HAP-1 (cell line): ENCODE results near the gene CUL4A.
"Not testable (repeated sequence)": the region's sequence is repeated elsewhere in the genome, so short reads cannot be mapped to it uniquely, and the experiment has no call there.

Experiments
- DNase-seq, 2 experiments: peaks; one replicate each; pipeline ENCODE4 v3.0.0-alpha.2; 2016 to 2020; ENCODE audit warnings: low spot score in 2 of 2
- H3K27me3 ChIP-seq: fragments of 250-450 bp; sonication (Bioruptor Pico); 2 replicates; pipeline ENCODE4 v1.5.1; 2020; ENCODE audit warnings: low read depth, mild to moderate bottlenecking, moderate library complexity
- H3K36me3 ChIP-seq: fragments of 250-450 bp; sonication (Bioruptor Pico); replicated peaks from 2 replicates; pipeline ENCODE4 v1.5.1; 2020; ENCODE audit warnings: mild to moderate bottlenecking
- H3K4me1 ChIP-seq: fragments of 250-450 bp; sonication (Bioruptor Pico); 2 replicates; pipeline ENCODE4 v1.5.1; 2020; ENCODE audit warnings: mild to moderate bottlenecking
- H3K4me3 ChIP-seq: fragments of 250-450 bp; sonication (Bioruptor Pico); 2 replicates; pipeline ENCODE4 v1.5.1; 2020; ENCODE audit warnings: mild to moderate bottlenecking, moderate library complexity
- H3K9me3 ChIP-seq: fragments of 250-450 bp; sonication (Bioruptor Pico); 2 replicates; pipeline ENCODE4 v1.5.1; 2020; ENCODE audit warnings: mild to moderate bottlenecking, moderate library complexity
- in situ Hi-C: fragments of 300-500 bp; cut with MboI; formaldehyde crosslinking; loops from 3 replicates; pipeline ENCODE4 v1.14.3; 2020; ENCODE audit warnings: low sequenced_read_pairs, inconsistent platforms, mixed read lengths

Gene CUL4A

DNA sequence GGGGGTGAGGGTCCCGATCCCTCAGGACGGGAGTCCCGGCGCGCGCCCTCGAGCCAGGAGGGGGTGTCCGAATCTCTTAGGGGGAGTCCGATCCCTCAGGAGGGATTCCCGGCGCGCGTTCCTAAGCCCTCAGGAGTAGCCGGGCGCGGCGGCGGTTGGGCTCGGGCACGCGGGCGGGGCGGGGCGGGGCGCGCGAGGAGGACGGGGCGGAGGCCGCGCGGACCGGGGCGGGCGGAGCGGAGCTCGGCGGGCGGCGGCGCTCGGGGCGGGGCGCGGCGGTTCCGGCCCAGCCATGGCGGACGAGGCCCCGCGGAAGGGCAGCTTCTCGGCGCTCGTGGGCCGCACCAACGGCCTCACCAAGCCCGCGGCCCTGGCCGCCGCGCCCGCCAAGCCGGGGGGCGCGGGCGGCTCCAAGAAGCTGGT, at the start of gene CUL4A:
CUL4A (plus strand) TSS at position 278 of the 423 bp plus-strand sequence; CDS start at position 293, 15 bp downstream.
- Histone ChIP-seq H3K27me3 (no peaks in the 10 kb centered on the region), H3K36me3 (peaks cover 44% of the 10 kb centered on the region), H3K9me3 (no peaks in the 10 kb centered on the region), H3K4me1 (peaks cover 21% of the 10 kb centered on the region), H3K4me3 (peak within 1 kb of the TSS; percentile 98)
- DNase-seq = peak; percentile 58 to 89
- in situ Hi-C loops = no loop called here

- H3K36me3 ChIP-seq = no peaks in the 10 kb centered on the region; the same call in 1 of the 2 replicates
- H3K27me3 ChIP-seq = peaks cover 9% of the 10 kb centered on the region
- in situ Hi-C loops = no loop called here
- H3K9me3 ChIP-seq = no peaks in the 10 kb centered on the region
- peak in 1 of 2 experiments; percentile 9 for DNase-seq
- H3K4me1 ChIP-seq = peaks cover 2% of the 10 kb centered on the region
- H3K4me3 ChIP-seq = no peak overlapping the region
These were observed 49.7 kb upstream of the CUL4A start for GRCh38 chr13:113159701-113160100.

GRCh38 chr13:113160983-113161382, 48.4 kb upstream of the CUL4A start:
- no peaks in the 10 kb centered on the region for H3K36me3 ChIP-seq
- H3K4me1 ChIP-seq = no peaks in the 10 kb centered on the region
- no peak overlapping the region for H3K4me3 ChIP-seq
- peaks cover 9% of the 10 kb centered on the region for H3K27me3 ChIP-seq
- in situ Hi-C loops = no loop called here
- DNase-seq = no peak
- no peaks in the 10 kb centered on the region for H3K9me3 ChIP-seq

- Histone ChIP-seq H3K4me3 (no peak overlapping the region), H3K9me3 (no peaks in the 10 kb centered on the region), H3K36me3 (no peaks in the 10 kb centered on the region), H3K27me3 (peaks cover 9% of the 10 kb centered on the region), H3K4me1 (no peaks in the 10 kb centered on the region)
- in situ Hi-C loops = no loop called here
- no peak for DNase-seq
These were observed 48.0 kb upstream of the CUL4A start for GRCh38 chr13:113161433-113161832.

- DNase-seq, in situ Hi-C loops, H3K4me3 ChIP-seq, H3K4me1 ChIP-seq, H3K36me3 ChIP-seq, H3K27me3 ChIP-seq, H3K9me3 ChIP-seq: not testable (repeated sequence)
These were observed 47.4 kb upstream of the CUL4A start for GRCh38 chr13:113161975-113162374.

- Histone ChIP-seq H3K9me3 (no peaks in the 10 kb centered on the region), H3K4me1 (no peaks in the 10 kb centered on the region), H3K36me3 (peaks cover 5% of the 10 kb centered on the region), H3K4me3 (no peak overlapping the region), H3K27me3 (peaks cover 9% of the 10 kb centered on the region)
- in situ Hi-C loops = no loop called here
- DNase-seq = no peak
These were observed 46.4 kb upstream of the CUL4A start for GRCh38 chr13:113162783-113163685.

DNA sequence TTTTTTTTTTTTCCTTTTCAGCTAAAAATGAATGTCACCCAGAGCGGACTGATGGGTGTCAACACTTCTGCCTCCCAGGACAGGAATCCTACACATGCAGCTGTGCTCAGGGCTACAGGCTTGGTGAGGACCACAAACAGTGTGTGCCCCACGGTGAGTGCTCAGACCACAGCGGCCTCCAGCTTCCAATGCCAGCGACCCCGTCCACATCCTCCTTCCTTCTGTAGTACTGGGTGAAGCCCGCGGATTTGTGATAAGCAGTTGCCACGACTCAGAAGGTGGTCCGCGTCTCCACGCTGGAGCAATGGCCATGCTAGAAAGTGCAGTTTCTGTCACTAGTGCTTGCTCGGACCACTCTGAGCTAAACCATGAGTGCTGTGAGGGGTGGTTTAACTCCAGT, 44.9 kb upstream of the CUL4A start:
- no peaks in the 10 kb centered on the region for H3K4me1 ChIP-seq
- no peak overlapping the region for H3K4me3 ChIP-seq
- peaks cover 9% of the 10 kb centered on the region for H3K36me3 ChIP-seq
- H3K9me3 ChIP-seq = no peaks in the 10 kb centered on the region
- DNase-seq = no peak
- in situ Hi-C loops = no loop called here
- H3K27me3 ChIP-seq = peaks cover 9% of the 10 kb centered on the region

DNA sequence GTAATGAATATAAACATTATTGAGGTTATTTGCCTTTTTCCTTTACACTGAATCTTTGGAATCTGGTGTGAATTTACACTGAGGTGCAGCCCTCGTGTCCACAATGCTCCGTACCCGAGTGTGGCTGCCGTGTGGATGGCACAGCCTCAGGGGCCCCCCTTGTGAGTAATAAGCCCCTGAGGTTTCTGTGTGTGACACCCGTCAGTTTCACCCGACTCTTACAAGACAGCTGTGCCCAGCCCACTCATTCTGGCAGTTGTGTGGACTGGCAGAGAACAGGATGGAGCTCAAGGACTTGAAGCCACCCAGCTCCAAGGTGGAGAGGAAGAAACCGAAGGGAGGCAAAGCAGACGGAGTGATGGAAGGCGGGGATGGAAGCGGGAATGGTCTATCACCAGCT, 43.1 kb upstream of the CUL4A start:
- H3K36me3 ChIP-seq = peaks cover 12% of the 10 kb centered on the region
- peaks cover 9% of the 10 kb centered on the region for H3K27me3 ChIP-seq
- in situ Hi-C loops = no loop called here
- H3K9me3 ChIP-seq = no peaks in the 10 kb centered on the region
- H3K4me1 ChIP-seq = no peaks in the 10 kb centered on the region
- H3K4me3 ChIP-seq = no peak overlapping the region
- DNase-seq = no peak

DNA sequence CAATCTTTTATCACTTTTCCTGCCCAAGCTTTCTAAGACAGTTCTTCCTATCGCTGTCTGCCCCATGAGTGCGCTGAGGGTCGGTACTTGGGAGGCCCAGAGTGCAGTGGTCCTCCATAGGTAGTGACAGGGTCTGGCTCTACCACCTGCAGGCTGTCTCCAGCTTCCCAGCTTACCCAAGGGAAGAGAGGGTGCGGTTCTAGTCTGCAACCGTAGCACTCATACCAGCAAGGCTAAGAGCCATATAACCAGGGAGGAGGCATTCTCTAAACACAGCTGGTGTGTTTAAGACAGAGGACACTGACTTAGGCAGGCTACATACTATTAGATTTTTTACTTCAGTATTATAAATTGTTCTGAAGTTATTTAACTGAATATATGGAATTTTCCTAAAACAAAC, 42.7 kb upstream of the CUL4A start:
- Histone ChIP-seq H3K4me3 (no peak overlapping the region), H3K9me3 (no peaks in the 10 kb centered on the region), H3K36me3 (peaks cover 16% of the 10 kb centered on the region), H3K27me3 (peaks cover 6% of the 10 kb centered on the region), H3K4me1 (no peaks in the 10 kb centered on the region)
- no peak for DNase-seq
- in situ Hi-C loops = no loop called here

DNA sequence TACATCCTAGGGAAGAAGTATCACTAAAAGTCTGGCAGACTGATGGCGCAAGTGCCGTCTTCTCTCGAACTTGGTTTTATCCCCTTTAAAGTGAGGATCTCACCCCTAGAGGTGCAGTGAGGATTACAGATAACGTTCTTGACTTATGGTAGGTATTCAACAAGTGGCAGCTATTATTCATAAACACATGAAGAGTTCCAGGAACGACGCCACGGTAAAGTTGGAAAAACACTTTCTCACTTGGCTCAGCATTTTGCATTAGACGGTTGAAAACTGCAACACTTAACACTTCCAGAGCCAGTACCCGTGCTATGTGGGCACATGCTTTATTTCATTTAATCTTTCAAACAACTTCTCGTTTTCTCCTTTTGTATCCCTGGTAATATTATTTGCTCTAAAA, 42.3 kb upstream of the CUL4A start:
- in situ Hi-C loops = no loop called here
- Histone ChIP-seq H3K9me3 (no peaks in the 10 kb centered on the region), H3K27me3 (peaks cover 6% of the 10 kb centered on the region), H3K36me3 (peaks cover 20% of the 10 kb centered on the region), H3K4me1 (no peaks in the 10 kb centered on the region), H3K4me3 (no peak overlapping the region)
- no peak for DNase-seq

DNA sequence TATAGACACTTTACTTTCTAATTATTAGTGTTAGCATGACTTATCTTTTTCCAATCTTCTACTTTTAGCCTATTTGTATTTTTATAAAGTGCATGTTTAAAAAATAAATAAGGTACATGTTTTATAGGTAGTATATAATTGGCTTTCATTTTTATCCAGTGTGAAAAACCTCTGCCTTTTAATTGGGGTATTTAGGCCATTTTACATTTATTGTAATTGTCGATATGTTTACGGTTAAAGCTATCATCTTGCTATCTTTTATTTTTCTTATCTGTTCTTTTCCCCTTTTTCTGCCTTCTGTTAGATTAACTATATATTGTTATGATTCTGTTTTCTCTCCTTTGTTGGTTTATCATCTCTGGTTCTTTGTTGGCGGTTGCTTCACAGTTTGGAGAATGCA, 41.8 kb upstream of the CUL4A start:
- Histone ChIP-seq H3K27me3 (peaks cover 6% of the 10 kb centered on the region), H3K4me3 (no peak overlapping the region), H3K36me3 (peaks cover 20% of the 10 kb centered on the region), H3K4me1 (no peaks in the 10 kb centered on the region), H3K9me3 (no peaks in the 10 kb centered on the region)
- in situ Hi-C loops = no loop called here
- no peak for DNase-seq

GRCh38 chr13:113168211-113168610, 41.2 kb upstream of the CUL4A start:
- no peak for DNase-seq
- no peaks in the 10 kb centered on the region for H3K4me1 ChIP-seq
- H3K27me3 ChIP-seq = peaks cover 3% of the 10 kb centered on the region
- peaks cover 26% of the 10 kb centered on the region for H3K36me3 ChIP-seq
- no peak overlapping the region for H3K4me3 ChIP-seq
- in situ Hi-C loops = no loop called here
- H3K9me3 ChIP-seq = no peaks in the 10 kb centered on the region

- Histone ChIP-seq H3K9me3 (no peaks in the 10 kb centered on the region), H3K36me3 (peaks cover 35% of the 10 kb centered on the region), H3K27me3 (no peaks in the 10 kb centered on the region), H3K4me3 (no peak overlapping the region), H3K4me1 (no peaks in the 10 kb centered on the region)
- no peak for DNase-seq
- in situ Hi-C loops = no loop called here
These were observed 39.8 kb upstream of the CUL4A start for GRCh38 chr13:113169277-113170272.

GRCh38 chr13:113170511-113170910, 38.9 kb upstream of the CUL4A start:
- no peak for DNase-seq
- H3K9me3 ChIP-seq = no peaks in the 10 kb centered on the region
- H3K4me3 ChIP-seq = no peak overlapping the region
- no peaks in the 10 kb centered on the region for H3K4me1 ChIP-seq
- H3K27me3 ChIP-seq = no peaks in the 10 kb centered on the region
- peaks cover 44% of the 10 kb centered on the region for H3K36me3 ChIP-seq
- in situ Hi-C loops = no loop called here
